ENCODE measurements around the gene L3MBTL3. TPM values are rescaled to one million over a fixed set of nuclear protein-coding genes. Genes with fewer than 3 reads are reported as not detected.

L3MBTL3 gene
- total and polyA plus RNA-seq, 10 of the 15 experiments (the other 5 are each of a cell fraction or from before 2014, with no cell fraction given) = 0.71 to 9.4 (median 6.2) TPM

- no peak for TF ChIP-seq ZBTB11 (CRISPR knock-in tag; IDR thresholded peaks at IDR 0.05)
- TF ChIP-seq USF2 (IDR thresholded peaks at IDR 0.05; ENCODE audit: borderline replicate concordance, low read depth, low read length) = no peak
These were observed 79.9 kb downstream of the L3MBTL3 start (continued) for GRCh38 chr6:130098317-130098716.

GRCh38 chr6:130099119-130099518, 80.7 kb downstream of the L3MBTL3 start:
- ATAC-seq (no peak), DNase-seq (ENCODE audit: low read depth, low spot score) (no peak), FAIRE-seq (no peak)
- in situ Hi-C loops (cut with MboI) (no loop called here), intact Hi-C loops (cut with micrococcal nuclease; ENCODE audit: unreplicated experiment) (no loop called here)
- Histone ChIP-seq H4K20me1 (ENCODE audit: control insufficient read depth, insufficient read depth) (no peaks in the 10 kb centered on the region), H3K9me3 (replicated peaks; ENCODE audit: control insufficient read depth, insufficient read depth, low read length) (no peaks in the 10 kb centered on the region), H3K27me3 (replicated peaks in 1 of 2; ENCODE audit: control insufficient read depth in 2 of 2, insufficient read depth in 2 of 2, low read length in 1 of 2) (no peaks in the 10 kb centered on the region), H3K27ac (ENCODE audit: control insufficient read depth, insufficient read depth) (no peak overlapping the region), H3K4me3 (no peak overlapping the region), H2AFZ (ENCODE audit: control insufficient read depth, low read depth, low read length) (no peak overlapping the region), H3K4me1 (ENCODE audit: control insufficient read depth, insufficient read depth, low read length) (no peaks in the 10 kb centered on the region), H3K79me2 (ENCODE audit: control insufficient read depth, insufficient read depth, low read length) (no peaks in the 10 kb centered on the region), H3K36me3 (ENCODE audit: control insufficient read depth in 2 of 2, insufficient read depth in 2 of 2, low read length in 1 of 2) (no peaks in the 10 kb centered on the region), H3K4me2 (ENCODE audit: control insufficient read depth, insufficient read depth) (no peak overlapping the region), H3K9ac (ENCODE audit: control insufficient read depth, insufficient read depth, low read length) (no peak overlapping the region)
- ChIA-PET POLR2A (no interaction called here), SMC1A (ENCODE audit: uncharacterized antibody, unreplicated experiment) (interaction anchor here (0.6 kb wide), 1 partner anchor 655 kb away, joined by 3 read pairs; no protein-coding TSS in a partner anchor), RAD21 (ENCODE audit: unreplicated experiment) (no interaction called here), CTCF (no interaction called here)
- TF ChIP-seq EGR1 (IDR thresholded peaks at IDR 0.05; ENCODE audit: borderline replicate concordance in 1 of 2, low read depth in 2 of 2, low read length in 2 of 2) = no peak
- no peak for TF ChIP-seq JUND (IDR thresholded peaks at IDR 0.05; ENCODE audit: low read depth, low read length)
- 96% methylated on average over 3 of the region's 3 CpGs for WGBS (ENCODE audit: insufficient coverage, insufficient replicate concordance, low lambda C conversion rate, missing lambda C conversion rate)
- no TSS peak for BruUV-seq (replicated peaks)
